ENCODE results near the gene DYNC2H1.

DNA sequence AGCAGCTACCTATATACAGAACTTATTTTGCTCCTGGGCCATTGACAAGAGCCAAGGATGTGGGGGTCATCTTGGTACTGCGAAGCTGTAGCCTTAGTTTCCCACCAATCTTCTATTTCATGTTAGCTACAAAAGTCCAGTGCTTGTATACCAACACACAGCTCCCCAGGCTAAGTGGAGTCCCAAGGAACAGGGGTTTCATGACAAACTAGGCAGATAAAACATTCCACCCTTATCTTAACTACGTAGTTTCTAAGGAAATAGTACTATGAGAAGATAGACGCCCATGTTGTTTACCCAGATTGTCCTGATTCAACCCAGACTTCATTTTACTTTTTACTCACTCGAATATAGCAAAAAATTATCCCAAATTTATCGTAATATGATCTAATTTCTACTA, 218.5 kb downstream of the DYNC2H1 start:
- TF ChIP-seq CTCF (conservative IDR thresholded peaks at IDR 0.05; ENCODE audit: low read depth, low read length): no peak
- TF ChIP-seq EZH2 (IDR thresholded peaks at IDR 0.05; ENCODE audit: borderline replicate concordance, low read depth, low read length, poor library complexity, severe bottlenecking): no peak

All from A673 (cell line).